MCF 10A (cell line): ENCODE measurements around the gene BMERB1. TPM values are rescaled to one million over a fixed set of nuclear protein-coding genes. Genes with fewer than 3 reads are reported as not detected.
A peak's percentile ranks its signal among the peaks of the same experiment; 100 is the strongest.
"Not testable (repeated sequence)": the region's sequence is repeated elsewhere in the genome, so short reads cannot be mapped to it uniquely, and the experiment has no call there.

Experiments
- BruUV-seq: library from RNA; stranded (reverse); fragments of 400-500 nt; replicated peaks from 2 replicates; lab custom pipeline; 2021; lab: Mats Ljungman, UMichigan
- CTCF ChIA-PET: fragments of 300-600 bp; sonication (Branson Sonifier 250); formaldehyde crosslinking; extraction: SDS; loops from one replicate; lab custom pipeline; 2021; ENCODE audit warnings: antibody characterized with exemption, inconsistent platforms; lab: Yijun Ruan, JAX
- POLR2A ChIA-PET: fragments of 300-600, 350-650 bp; sonication (Branson Sonifier 250); formaldehyde crosslinking; extraction: SDS; loops from one replicate; lab custom pipeline; 2020; ENCODE audit warnings: antibody characterized with exemption, inconsistent platforms; lab: Yijun Ruan, JAX
- DNase-seq: peaks from one replicate; pipeline ENCODE4 v3.0.0-alpha.2; 2018; ENCODE audit not compliant: unreplicated experiment
- H3K27ac Mint-ChIP-seq: one replicate; pipeline ENCODE4 v1.8.0; 2022; ENCODE audit warnings: mild to moderate bottlenecking, low read depth, mixed read lengths; ENCODE audit not compliant: unreplicated experiment
- H3K27me3 Mint-ChIP-seq: one replicate; pipeline ENCODE4 v1.8.0; 2022; ENCODE audit warnings: mixed read lengths; ENCODE audit not compliant: insufficient read depth, unreplicated experiment
- H3K36me3 Mint-ChIP-seq: one replicate; pipeline ENCODE4 v1.8.0; 2022; ENCODE audit warnings: mild to moderate bottlenecking, moderate library complexity, mixed read lengths; ENCODE audit not compliant: insufficient read depth, unreplicated experiment
- H3K4me1 Mint-ChIP-seq: one replicate; pipeline ENCODE4 v1.8.0; 2022; ENCODE audit warnings: mixed read lengths; ENCODE audit not compliant: insufficient read depth, unreplicated experiment
- H3K4me3 Mint-ChIP-seq: one replicate; pipeline ENCODE4 v1.8.0; 2022; ENCODE audit warnings: mild to moderate bottlenecking, moderate library complexity, mixed read lengths; ENCODE audit not compliant: unreplicated experiment
- H3K9me3 Mint-ChIP-seq: one replicate; pipeline ENCODE4 v1.8.0; 2022; ENCODE audit warnings: mixed read lengths; ENCODE audit not compliant: unreplicated experiment
- CTCF ChIP-seq: fragments of 200-600 bp; IDR thresholded peaks from one replicate; pipeline ENCODE4 v1.8.0; 2022; ENCODE audit warnings: antibody characterized with exemption, mild to moderate bottlenecking; ENCODE audit not compliant: unreplicated experiment
- intact Hi-C: fragments of 100-400 bp; cut with micrococcal nuclease; formaldehyde crosslinking; loops from 2 replicates; pipeline ENCODE4 v1.14.1; 2022
- total RNA-seq: library from RNA; stranded (reverse); gene quantifications from 2 replicates; pipeline ENCODE4 v1.2.3, GENCODE V29; 2022

Gene BMERB1
- total RNA-seq, 1 experiment from 2014 or later = 3.3 TPM

DNA sequence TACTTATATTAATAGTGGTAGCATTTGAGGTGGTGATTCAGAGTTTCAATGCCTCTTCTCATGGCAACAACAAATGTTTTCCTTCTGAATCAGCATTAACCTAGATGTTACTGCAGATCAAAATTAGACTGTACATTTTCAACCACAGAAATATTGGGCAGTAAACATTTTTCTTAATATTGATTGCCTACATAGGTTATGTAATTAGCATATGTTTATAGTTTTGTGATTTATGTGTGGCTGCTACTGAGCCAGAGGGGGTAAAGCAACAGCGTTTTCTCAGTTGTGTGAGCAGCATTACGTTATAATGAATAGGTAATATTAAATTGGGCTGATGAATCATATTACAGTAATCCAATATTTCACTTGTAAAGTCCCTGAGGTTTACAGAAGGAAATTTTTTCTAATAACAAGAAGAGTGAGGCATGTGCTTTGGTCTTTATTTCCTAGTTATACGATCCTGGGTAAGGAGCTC lies 18.8 kb upstream of the BMERB1 start:
- CTCF ChIA-PET = no interaction called here
- Mint-ChIP-seq H3K27me3 (no peaks in the 10 kb centered on the region), H3K9me3 (no peaks in the 10 kb centered on the region), H3K4me3 (no peak overlapping the region), H3K4me1 (peaks cover 12% of the 10 kb centered on the region), H3K36me3 (no peaks in the 10 kb centered on the region), H3K27ac (peak overlapping the region; percentile 63)
- TF ChIP-seq CTCF = no peak
- DNase-seq = no peak
- POLR2A ChIA-PET = interaction anchor here (1.3 kb wide), 1 partner anchor 25 kb away, joined by 3 read pairs; no protein-coding TSS in a partner anchor
- no TSS peak for BruUV-seq
- intact Hi-C loops = no loop called here

DNA sequence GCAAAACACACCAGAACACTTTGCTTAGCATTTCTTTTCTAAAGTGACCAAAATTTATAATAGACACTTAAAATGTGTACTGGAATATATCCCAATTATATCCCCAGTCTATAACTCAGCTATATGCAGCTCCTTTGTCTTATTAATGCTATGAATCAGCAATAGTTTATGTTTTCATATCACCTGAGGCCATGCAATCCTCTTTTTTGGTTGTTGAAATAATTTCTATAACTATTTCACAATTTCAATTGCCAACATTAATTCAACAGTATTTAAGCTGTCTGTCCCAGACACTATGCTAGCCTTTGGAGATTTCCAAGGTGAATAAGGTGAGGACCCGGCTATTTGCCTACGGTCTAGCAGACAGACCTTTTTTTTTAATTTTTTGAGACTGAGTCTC lies 17.2 kb upstream of the BMERB1 start:
- CTCF ChIA-PET = interaction anchor here (0.7 kb wide), 1 partner anchor 130 kb away, joined by 5 read pairs; no protein-coding TSS in a partner anchor
- Mint-ChIP-seq H3K9me3 (no peaks in the 10 kb centered on the region), H3K27ac (no peak overlapping the region), H3K4me1 (peaks cover 12% of the 10 kb centered on the region), H3K27me3 (no peaks in the 10 kb centered on the region), H3K4me3 (no peak overlapping the region), H3K36me3 (no peaks in the 10 kb centered on the region)
- DNase-seq = no peak
- no peak for TF ChIP-seq CTCF
- no TSS peak for BruUV-seq
- POLR2A ChIA-PET = no interaction called here
- intact Hi-C loops = no loop called here

- H3K36me3 Mint-ChIP-seq = no peaks in the 10 kb centered on the region
- no TSS peak for BruUV-seq
- peaks cover 12% of the 10 kb centered on the region for H3K4me1 Mint-ChIP-seq
- intact Hi-C loops = no loop called here
- DNase-seq = no peak
- no peak for TF ChIP-seq CTCF
- no peaks in the 10 kb centered on the region for H3K9me3 Mint-ChIP-seq
- ChIA-PET CTCF (interaction anchor here (0.6 kb wide), 1 partner anchor 89 kb away, joined by 3 read pairs; no protein-coding TSS in a partner anchor), POLR2A (no interaction called here)
- no peak overlapping the region for H3K4me3 Mint-ChIP-seq
- H3K27ac Mint-ChIP-seq = no peak overlapping the region
- no peaks in the 10 kb centered on the region for H3K27me3 Mint-ChIP-seq
These were observed 16.2 kb upstream of the BMERB1 start for GRCh38 chr16:15418206-15418605.

- H3K36me3 Mint-ChIP-seq, intact Hi-C loops, CTCF ChIA-PET, H3K9me3 Mint-ChIP-seq, DNase-seq, POLR2A ChIA-PET, H3K4me1 Mint-ChIP-seq, BruUV-seq, H3K27ac Mint-ChIP-seq, H3K27me3 Mint-ChIP-seq, H3K4me3 Mint-ChIP-seq: not testable (repeated sequence)
These were observed 12.7 kb upstream of the BMERB1 start for GRCh38 chr16:15421696-15422095.

- Mint-ChIP-seq H3K27ac (no peak overlapping the region), H3K27me3 (no peaks in the 10 kb centered on the region), H3K9me3 (no peaks in the 10 kb centered on the region), H3K36me3 (no peaks in the 10 kb centered on the region), H3K4me1 (no peaks in the 10 kb centered on the region), H3K4me3 (no peak overlapping the region)
- intact Hi-C loops = no loop called here
- TF ChIP-seq CTCF = no peak
- no TSS peak for BruUV-seq
- DNase-seq = no peak
- ChIA-PET CTCF (interaction anchor here (0.9 kb wide), 1 partner anchor 706 kb away, joined by 3 read pairs; no protein-coding TSS in a partner anchor), POLR2A (no interaction called here)
These were observed 12.2 kb upstream of the BMERB1 start for GRCh38 chr16:15422222-15422621.
